K562 (cell line): ENCODE measurements around the gene ZCRB1. TPM values are rescaled to one million over a fixed set of nuclear protein-coding genes. Genes with fewer than 3 reads are reported as not detected.

Source experiments
- ATF2 ChIP-seq: sonication (generic); formaldehyde crosslinking; IDR thresholded peaks from 2 replicates; pipeline ENCODE4 v1.8.1; 2022; ENCODE audit warnings: missing genetic modification reagents
- BRD4 ChIP-seq: fragments of 200-600 bp; sonication (generic); IDR thresholded peaks from 2 replicates; pipeline ENCODE4 v1.6.1; 2017; ENCODE audit warnings: inconsistent platforms
- CBFB ChIP-seq: sonication (generic); formaldehyde crosslinking; IDR thresholded peaks from 2 replicates; pipeline ENCODE4 v1.4.0; 2020; ENCODE audit warnings: mild to moderate bottlenecking, missing genetic modification reagents
- CBX5 ChIP-seq: IDR thresholded peaks from 2 replicates; pipeline ENCODE4 v1.6.1; 2014; ENCODE audit warnings: low read depth, borderline replicate concordance
- DNMT1 ChIP-seq: fragments of 450-650 bp; IDR thresholded peaks from 2 replicates; pipeline ENCODE4 v1.6.1; 2016; ENCODE audit warnings: antibody characterized with exemption, mild to moderate bottlenecking
- E2F8 ChIP-seq: fragments of 450-650 bp; IDR thresholded peaks from 2 replicates; pipeline ENCODE4 v1.7.1; 2018; ENCODE audit warnings: mild to moderate bottlenecking, low read depth; ENCODE audit not compliant: partially characterized antibody
- EGR1 ChIP-seq: fragments of 450-650 bp; conservative IDR thresholded peaks from 2 replicates; pipeline ENCODE4 v1.6.1; 2017; ENCODE audit warnings: mild to moderate bottlenecking
- FOXA1 ChIP-seq: fragments of 450-650 bp; IDR thresholded peaks from 2 replicates; pipeline ENCODE4 v1.6.1; 2016; ENCODE audit warnings: mild to moderate bottlenecking, borderline replicate concordance
- FOXP4 ChIP-seq: sonication (generic); formaldehyde crosslinking; IDR thresholded peaks from 2 replicates; pipeline ENCODE4 v1.8.0; 2022; ENCODE audit warnings: mild to moderate bottlenecking, missing genetic modification reagents, borderline replicate concordance
- PHF21A ChIP-seq: fragments of 450-650 bp; IDR thresholded peaks from 2 replicates; pipeline ENCODE4 v1.6.1; 2017; ENCODE audit warnings: low read depth, borderline replicate concordance
- RB1 ChIP-seq: fragments of 450-650 bp; IDR thresholded peaks from 2 replicates; pipeline ENCODE4 v1.6.1; 2017; ENCODE audit warnings: low read depth, mild to moderate bottlenecking
- SIN3A ChIP-seq, 2 experiments: fragments of 150-350 bp in 1 of 2; IDR thresholded peaks; 2 replicates each; pipeline ENCODE4 v1.6.1; 2011 to 2016; ENCODE audit warnings: borderline replicate concordance in 2 of 2, low read depth in 2 of 2, low read length in 2 of 2, mild to moderate bottlenecking in 2 of 2, moderate library complexity in 2 of 2; ENCODE audit not compliant: control insufficient read depth in 1 of 2
- SMC3 ChIP-seq: conservative IDR thresholded peaks from 2 replicates; pipeline ENCODE4 v1.6.1; 2011; ENCODE audit warnings: low read depth, low read length, improper control_type of control experiment; ENCODE audit not compliant: insufficient read depth
- STAT5A ChIP-seq: IDR thresholded peaks from 2 replicates; pipeline ENCODE4 v1.6.1; 2012; ENCODE audit warnings: low read length, inconsistent platforms, borderline replicate concordance
- TEAD4 ChIP-seq, 2 experiments: sonication (generic) in 1 of 2; formaldehyde crosslinking in 1 of 2; IDR thresholded peaks; 2 replicates each; pipeline versions ENCODE4 v1.6.1 to v1.8.0; 2012 to 2022; ENCODE audit warnings: borderline replicate concordance in 1 of 2, inconsistent platforms in 1 of 2, low read length in 1 of 2, mild to moderate bottlenecking in 1 of 2, missing genetic modification reagents in 1 of 2
- YBX1 ChIP-seq: fragments of 450-650 bp; IDR thresholded peaks from 2 replicates; pipeline ENCODE4 v1.7.1; 2016; ENCODE audit warnings: mild to moderate bottlenecking
- ZNF124 ChIP-seq: sonication (generic); formaldehyde crosslinking; IDR thresholded peaks from 2 replicates; pipeline ENCODE4 v1.8.1; 2022; ENCODE audit warnings: missing genetic modification reagents
- ZNF639 ChIP-seq, 2 experiments: fragments of 200-800 bp in 1 of 2; sonication (Bioruptor generic) in 1 of 2; sonication (generic) in 1 of 2; formaldehyde crosslinking in 1 of 2; IDR thresholded peaks in 1 of 2; conservative IDR thresholded peaks in 1 of 2; 2 replicates each; pipeline versions ENCODE4 v1.5.0 to v1.6.1; 2016 to 2020; ENCODE audit warnings: missing compliant biosample characterization in 1 of 2, missing genetic modification characterization in 1 of 2, missing genetic modification reagents in 1 of 2
- polyA plus RNA-seq, 8 experiments: library from polyadenylated mRNA; depleted of rRNA in 4 of 8; stranded (reverse) in 5 of 8; unstranded in 3 of 8; fragments of >200 nt; fragmentation: Nextera tagmentation in 2 of 8; fragmentation: Illumina TruSeq in 1 of 8; extraction: Ambion mirVana in 2 of 8; extraction: Trizol in 1 of 8; gene quantifications; 2 replicates each; pipeline versions ENCODE4 v1.2.1 to v1.2.3, GENCODE V29; 2011 to 2014; ENCODE audit warnings: inconsistent platforms in 1 of 8, missing spikeins in 1 of 8
- total RNA-seq, 7 experiments: library from RNA; depleted of rRNA in 6 of 7; stranded (reverse); fragments of >200 nt in 6 of 7; fragmentation: Illumina TruSeq in 2 of 7; extraction: Trizol in 2 of 7; gene quantifications; 2 replicates each; pipeline versions ENCODE4 v1.2.1 to v1.2.3, GENCODE V29; 2011 to 2021; ENCODE audit warnings: low replicate concordance in 1 of 7

ZCRB1 gene
- total and polyA plus RNA-seq, 9 of the 15 experiments (the other 6 are each of a cell fraction or from before 2014, with no cell fraction given) = 36.0 to 102 (median 51.0) TPM

- TF ChIP-seq E2F8 = no peak
- peak; percentile 73 for TF ChIP-seq SMC3
- TF ChIP-seq ZNF639 (CRISPR knock-in tag; conservative IDR thresholded peaks at IDR 0.05 in 1 of 2, IDR thresholded peaks at IDR 0.05 in 1 of 2) = no peak
- no peak for TF ChIP-seq FOXA1
- TF ChIP-seq CBFB (CRISPR knock-in tag) = no peak
- no peak for TF ChIP-seq ZNF124 (CRISPR knock-in tag)
- TF ChIP-seq DNMT1 = no peak
- no peak for TF ChIP-seq EGR1
- no peak for TF ChIP-seq PHF21A
- TF ChIP-seq CBX5 = no peak
- no peak for TF ChIP-seq FOXP4 (CRISPR knock-in tag)
- no peak for TF ChIP-seq STAT5A
- TF ChIP-seq BRD4 = no peak
- no peak for TF ChIP-seq TEAD4 (IDR thresholded peaks at IDR 0.05; ENCODE audit: low read length)
- no peak for TF ChIP-seq TEAD4 (CRISPR knock-in tag; IDR thresholded peaks at IDR 0.05; ENCODE audit: borderline replicate concordance)
- TF ChIP-seq SIN3A (IDR thresholded peaks at IDR 0.05; ENCODE audit: borderline replicate concordance in 2 of 2, control insufficient read depth in 1 of 2, low read depth in 2 of 2, low read length in 2 of 2) = no peak
- TF ChIP-seq RB1 = 0 out of 2 replicates have a peak, but pooled peaks have one; percentile 22
- TF ChIP-seq ATF2 (CRISPR knock-in tag) = no peak
- no peak for TF ChIP-seq YBX1
Observed at GRCh38 chr12:42372154-42372791, 46.4 kb upstream of the ZCRB1 start (continued).
